ENCODE results near the gene SORBS1.

The SORBS1 gene

DNA sequence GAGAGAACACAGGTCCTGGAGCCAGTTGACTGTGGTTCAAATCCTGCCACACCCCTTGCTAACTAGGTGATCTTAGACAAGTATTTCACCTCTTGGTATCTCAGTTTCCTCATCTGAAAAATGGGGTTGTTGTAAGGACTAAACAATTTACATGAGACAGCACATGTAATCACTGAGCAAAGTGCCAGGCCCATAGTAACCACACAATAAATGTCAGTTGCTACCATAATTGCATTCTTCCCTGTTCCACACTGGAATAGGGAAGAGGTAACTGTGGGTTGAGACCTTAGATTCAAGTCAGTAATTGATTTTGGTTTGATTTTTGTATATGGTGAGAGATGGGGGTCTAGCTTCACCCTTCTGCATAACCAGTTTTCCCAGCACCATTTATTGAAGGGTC, 179.0 kb downstream of the SORBS1 start:
- Mint-ChIP-seq H3K9me3 (no peaks in the 10 kb centered on the region), H3K4me1 (ENCODE audit: low read depth) (peaks cover 10% of the 10 kb centered on the region), H3K36me3 (ENCODE audit: low read depth) (no peaks in the 10 kb centered on the region), H3K27me3 (peaks cover 3% of the 10 kb centered on the region), H3K27ac (no peak overlapping the region), H3K4me3 (no peak overlapping the region)
- DNase-seq = no peak

- Mint-ChIP-seq H3K9me3 (no peaks in the 10 kb centered on the region), H3K27ac (no peak overlapping the region), H3K36me3 (ENCODE audit: low read depth) (no peaks in the 10 kb centered on the region), H3K27me3 (peaks cover 8% of the 10 kb centered on the region), H3K4me3 (no peak overlapping the region), H3K4me1 (ENCODE audit: low read depth) (peaks cover 9% of the 10 kb centered on the region)
- no peak for DNase-seq
Measured at GRCh38 chr10:95377950-95378349, 183.2 kb downstream of the SORBS1 start.

- DNase-seq = no peak
- Mint-ChIP-seq H3K27me3 (peaks cover 25% of the 10 kb centered on the region), H3K27ac (no peak overlapping the region), H3K4me3 (no peak overlapping the region), H3K9me3 (no peaks in the 10 kb centered on the region), H3K4me1 (ENCODE audit: low read depth) (peaks cover 9% of the 10 kb centered on the region), H3K36me3 (ENCODE audit: low read depth) (no peaks in the 10 kb centered on the region)
Measured at GRCh38 chr10:95375418-95375817, 185.8 kb downstream of the SORBS1 start.

- peak; percentile 55 for DNase-seq
- Mint-ChIP-seq H3K9me3 (no peaks in the 10 kb centered on the region), H3K27ac (no peak overlapping the region), H3K36me3 (ENCODE audit: low read depth) (no peaks in the 10 kb centered on the region), H3K4me1 (ENCODE audit: low read depth) (peaks cover 9% of the 10 kb centered on the region), H3K4me3 (no peak overlapping the region), H3K27me3 (peaks cover 26% of the 10 kb centered on the region)
Measured at GRCh38 chr10:95374597-95375209, 186.5 kb downstream of the SORBS1 start.

GRCh38 chr10:95373660-95374059, 187.5 kb downstream of the SORBS1 start:
- DNase-seq = no peak
- peaks cover 32% of the 10 kb centered on the region for H3K27me3 Mint-ChIP-seq
- H3K4me1 Mint-ChIP-seq (ENCODE audit: low read depth) = peaks cover 9% of the 10 kb centered on the region
- H3K9me3 Mint-ChIP-seq = no peaks in the 10 kb centered on the region
- no peak overlapping the region for H3K27ac Mint-ChIP-seq
- no peaks in the 10 kb centered on the region for H3K36me3 Mint-ChIP-seq (ENCODE audit: low read depth)
- H3K4me3 Mint-ChIP-seq = no peak overlapping the region

DNA sequence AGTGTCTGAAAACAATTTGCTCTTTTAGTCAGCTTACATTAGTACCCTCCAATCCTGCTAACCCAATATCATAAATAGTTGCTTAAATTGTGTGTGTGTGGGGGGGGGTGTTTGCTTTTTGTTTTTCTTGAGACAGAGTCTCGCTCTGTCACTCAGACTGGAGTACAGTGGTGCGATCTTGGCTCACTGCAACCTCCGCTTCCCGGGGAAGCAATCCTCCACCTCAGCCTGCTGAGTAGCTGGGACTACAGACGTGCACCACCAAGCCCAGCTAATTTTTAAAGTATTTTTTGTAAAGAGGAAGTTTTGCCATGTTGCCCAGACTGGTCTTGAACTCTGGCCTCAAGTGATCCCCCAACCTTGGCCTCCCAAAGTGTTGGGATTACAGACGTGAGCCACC, 196.8 kb downstream of the SORBS1 start:
- no peak overlapping the region for H3K27ac Mint-ChIP-seq
- no peaks in the 10 kb centered on the region for H3K36me3 Mint-ChIP-seq (ENCODE audit: low read depth)
- H3K9me3 Mint-ChIP-seq = no peaks in the 10 kb centered on the region
- no peak overlapping the region for H3K4me3 Mint-ChIP-seq
- peaks cover 15% of the 10 kb centered on the region for H3K27me3 Mint-ChIP-seq
- no peaks in the 10 kb centered on the region for H3K4me1 Mint-ChIP-seq (ENCODE audit: low read depth)
- DNase-seq = no peak

- H3K36me3 Mint-ChIP-seq (ENCODE audit: low read depth) = no peaks in the 10 kb centered on the region
- no peaks in the 10 kb centered on the region for H3K9me3 Mint-ChIP-seq
- DNase-seq = no peak
- peaks cover 11% of the 10 kb centered on the region for H3K27me3 Mint-ChIP-seq
- H3K27ac Mint-ChIP-seq = no peak overlapping the region
- no peak overlapping the region for H3K4me3 Mint-ChIP-seq
- H3K4me1 Mint-ChIP-seq (ENCODE audit: low read depth) = no peaks in the 10 kb centered on the region
Measured at GRCh38 chr10:95363303-95363912, 197.8 kb downstream of the SORBS1 start.

DNA sequence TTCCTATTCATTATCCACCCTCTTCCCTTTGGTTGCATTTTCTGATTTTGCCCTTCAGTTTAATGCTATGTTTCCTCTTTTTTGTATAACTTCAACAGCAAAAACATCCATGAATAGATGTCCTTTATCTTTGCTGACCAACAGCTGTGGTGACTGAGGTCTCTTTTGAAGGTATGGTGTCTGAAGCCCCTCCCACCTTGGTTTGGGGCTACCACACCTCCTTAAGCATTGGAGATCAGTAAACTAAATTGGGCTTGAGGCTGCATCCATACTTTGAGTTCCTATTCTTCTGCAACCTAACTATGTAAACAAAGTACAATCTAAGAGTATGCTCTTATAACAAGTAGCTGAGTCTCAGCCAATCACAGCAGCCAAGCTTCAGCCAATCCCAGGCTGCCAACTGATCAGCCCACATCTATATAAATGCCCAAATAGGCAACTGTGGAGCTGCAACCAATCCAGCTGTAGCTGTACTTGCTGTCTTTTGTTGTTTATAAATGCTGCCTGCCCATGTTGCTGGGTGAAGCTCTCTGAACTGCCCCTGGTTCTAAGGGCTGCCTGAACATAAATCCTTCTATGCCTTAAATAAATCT, 201.0 kb downstream of the SORBS1 start:
- H3K36me3 Mint-ChIP-seq (ENCODE audit: low read depth) = no peaks in the 10 kb centered on the region
- H3K4me3 Mint-ChIP-seq = no peak overlapping the region
- H3K4me1 Mint-ChIP-seq (ENCODE audit: low read depth) = no peaks in the 10 kb centered on the region
- H3K27ac Mint-ChIP-seq = no peak overlapping the region
- no peaks in the 10 kb centered on the region for H3K9me3 Mint-ChIP-seq
- no peak for DNase-seq
- peaks cover 11% of the 10 kb centered on the region for H3K27me3 Mint-ChIP-seq

GRCh38 chr10:95359466-95359865, 201.7 kb downstream of the SORBS1 start:
- no peak overlapping the region for H3K27ac Mint-ChIP-seq
- H3K4me1 Mint-ChIP-seq (ENCODE audit: low read depth) = no peaks in the 10 kb centered on the region
- H3K27me3 Mint-ChIP-seq = peaks cover 11% of the 10 kb centered on the region
- H3K9me3 Mint-ChIP-seq = no peaks in the 10 kb centered on the region
- H3K4me3 Mint-ChIP-seq = no peak overlapping the region
- DNase-seq = no peak
- no peaks in the 10 kb centered on the region for H3K36me3 Mint-ChIP-seq (ENCODE audit: low read depth)

DNA sequence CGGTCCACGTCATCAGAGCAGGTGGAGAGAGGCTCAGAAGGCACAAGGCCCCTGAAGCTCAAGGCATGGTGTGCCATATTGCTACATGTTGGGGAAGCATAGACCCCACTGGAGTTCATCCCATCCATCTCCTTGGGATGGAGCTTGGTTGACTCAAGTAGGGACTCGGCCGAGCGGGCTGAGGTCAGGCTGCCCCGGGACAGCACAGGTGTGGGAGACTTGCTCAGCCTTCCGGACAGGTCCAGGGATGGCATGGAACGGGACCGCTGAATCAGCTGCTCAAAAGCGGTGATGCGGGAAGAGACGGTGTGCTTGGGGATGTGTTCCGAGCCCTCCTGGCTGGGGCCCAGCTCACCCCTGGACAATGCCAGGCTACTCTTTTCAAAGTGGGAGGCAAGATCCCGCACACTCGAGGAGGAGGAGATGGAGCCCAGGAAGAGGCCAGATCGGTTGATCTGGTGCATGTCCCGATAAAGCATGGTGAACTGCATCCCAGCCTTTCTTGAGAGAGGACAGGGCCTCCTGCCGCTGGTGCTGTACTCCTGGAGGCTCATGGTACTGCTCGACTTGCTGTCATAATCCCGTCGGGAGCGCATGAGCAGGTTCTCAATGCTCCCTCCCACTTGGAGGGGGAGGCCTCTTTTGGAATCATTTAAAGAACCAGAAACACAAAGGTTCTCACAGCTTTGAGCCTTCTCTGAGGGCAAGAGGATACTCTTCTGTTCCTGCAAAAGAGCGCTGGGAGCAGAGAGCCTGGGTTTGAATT, 204.8 kb downstream of the SORBS1 start:
- DNase-seq = no peak
- H3K4me3 Mint-ChIP-seq = no peak overlapping the region

DNA sequence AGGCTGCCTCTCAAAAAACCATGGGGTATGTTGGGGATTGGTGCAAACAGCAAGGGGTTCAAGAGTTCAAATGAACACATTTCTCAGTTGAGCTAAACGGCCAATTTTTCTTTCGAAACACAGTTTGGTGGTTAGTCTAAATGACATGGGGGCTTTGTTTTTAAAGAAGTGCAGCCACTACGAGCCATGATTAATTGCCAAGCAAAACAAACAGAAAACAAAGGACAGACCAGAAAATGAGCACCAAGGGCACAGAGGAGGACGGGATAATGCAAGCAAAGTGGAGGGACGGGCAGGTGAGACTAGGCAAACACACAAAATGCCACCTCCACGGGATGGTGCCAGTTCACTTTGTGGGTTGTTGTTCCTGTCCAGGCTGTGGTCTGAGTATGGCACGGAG, 205.9 kb downstream of the SORBS1 start:
- H3K27me3 Mint-ChIP-seq = no peaks in the 10 kb centered on the region
- no peak overlapping the region for H3K27ac Mint-ChIP-seq
- no peaks in the 10 kb centered on the region for H3K9me3 Mint-ChIP-seq
- no peak for DNase-seq
- no peaks in the 10 kb centered on the region for H3K36me3 Mint-ChIP-seq (ENCODE audit: low read depth)
- H3K4me1 Mint-ChIP-seq (ENCODE audit: low read depth) = no peaks in the 10 kb centered on the region
- no peak overlapping the region for H3K4me3 Mint-ChIP-seq

More for the DNA sequence above, 204.8 kb downstream of the SORBS1 start:
- no peaks in the 10 kb centered on the region for H3K36me3 Mint-ChIP-seq (ENCODE audit: low read depth)
- H3K27me3 Mint-ChIP-seq = no peaks in the 10 kb centered on the region
- no peaks in the 10 kb centered on the region for H3K9me3 Mint-ChIP-seq
- H3K27ac Mint-ChIP-seq = no peak overlapping the region
- H3K4me1 Mint-ChIP-seq (ENCODE audit: low read depth) = no peaks in the 10 kb centered on the region

DNA sequence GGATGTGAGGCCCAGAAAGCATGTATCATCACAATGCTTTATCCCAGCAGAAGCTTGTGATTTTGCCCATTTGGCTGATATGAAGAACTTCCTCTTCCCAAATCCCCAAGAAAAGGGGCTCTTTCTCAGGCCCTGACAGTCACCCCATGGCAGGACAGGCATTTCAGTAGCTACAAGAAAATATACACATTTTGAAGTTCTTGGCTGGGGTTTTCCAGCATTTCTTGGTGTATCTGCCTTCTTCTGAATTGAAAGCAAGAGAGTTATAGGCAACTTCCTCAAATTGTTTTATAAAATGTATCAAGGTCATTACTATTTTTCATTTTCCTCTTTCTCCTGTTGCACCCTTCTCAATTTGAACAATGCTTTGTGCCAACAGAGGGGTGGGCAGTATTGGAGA, 207.1 kb downstream of the SORBS1 start:
- Mint-ChIP-seq H3K36me3 (ENCODE audit: low read depth) (no peaks in the 10 kb centered on the region), H3K4me1 (ENCODE audit: low read depth) (no peaks in the 10 kb centered on the region), H3K9me3 (no peaks in the 10 kb centered on the region), H3K4me3 (no peak overlapping the region), H3K27ac (no peak overlapping the region), H3K27me3 (no peaks in the 10 kb centered on the region)
- DNase-seq = no peak

- H3K4me1 Mint-ChIP-seq (ENCODE audit: low read depth) = no peaks in the 10 kb centered on the region
- H3K4me3 Mint-ChIP-seq = no peak overlapping the region
- H3K36me3 Mint-ChIP-seq (ENCODE audit: low read depth) = no peaks in the 10 kb centered on the region
- no peaks in the 10 kb centered on the region for H3K9me3 Mint-ChIP-seq
- no peaks in the 10 kb centered on the region for H3K27me3 Mint-ChIP-seq
- no peak overlapping the region for H3K27ac Mint-ChIP-seq
- DNase-seq = no peak
Measured at GRCh38 chr10:95353123-95353522, 208.0 kb downstream of the SORBS1 start.

- Mint-ChIP-seq H3K9me3 (no peaks in the 10 kb centered on the region), H3K27ac (no peak overlapping the region), H3K4me1 (ENCODE audit: low read depth) (no peaks in the 10 kb centered on the region), H3K36me3 (ENCODE audit: low read depth) (no peaks in the 10 kb centered on the region), H3K4me3 (no peak overlapping the region), H3K27me3 (no peaks in the 10 kb centered on the region)
- DNase-seq = no peak
Measured at GRCh38 chr10:95352684-95353083, 208.5 kb downstream of the SORBS1 start.

- H3K27me3 Mint-ChIP-seq = no peaks in the 10 kb centered on the region
- no peak overlapping the region for H3K27ac Mint-ChIP-seq
- H3K4me1 Mint-ChIP-seq (ENCODE audit: low read depth) = no peaks in the 10 kb centered on the region
- no peaks in the 10 kb centered on the region for H3K9me3 Mint-ChIP-seq
- H3K36me3 Mint-ChIP-seq (ENCODE audit: low read depth) = no peaks in the 10 kb centered on the region
- no peak for DNase-seq
- H3K4me3 Mint-ChIP-seq = no peak overlapping the region
Measured at GRCh38 chr10:95350830-95351228, 210.3 kb downstream of the SORBS1 start.
